Neural progenitor cell (in vitro differentiated cells): ENCODE measurements around the gene RS1.

Experiments
- EZH2 ChIP-seq: fragments of 200-600 bp; sonication (generic); IDR thresholded peaks from 2 replicates; pipeline ENCODE4 v1.6.1; 2017; ENCODE audit warnings: antibody characterized with exemption, mild to moderate bottlenecking, moderate library complexity
- TF ChIP-seq, protein P1 (sequence below): fragments of 200-600 bp; sonication (generic); IDR thresholded peaks from 2 replicates; pipeline ENCODE4 v1.5.1; 2017; ENCODE audit warnings: antibody characterized with exemption, mild to moderate bottlenecking

GRCh38 chrX:18650662-18651061 is 21.2 kb downstream of the RS1 start:
- no peak for TF ChIP-seq EZH2
- TF ChIP-seq, protein P1, sequence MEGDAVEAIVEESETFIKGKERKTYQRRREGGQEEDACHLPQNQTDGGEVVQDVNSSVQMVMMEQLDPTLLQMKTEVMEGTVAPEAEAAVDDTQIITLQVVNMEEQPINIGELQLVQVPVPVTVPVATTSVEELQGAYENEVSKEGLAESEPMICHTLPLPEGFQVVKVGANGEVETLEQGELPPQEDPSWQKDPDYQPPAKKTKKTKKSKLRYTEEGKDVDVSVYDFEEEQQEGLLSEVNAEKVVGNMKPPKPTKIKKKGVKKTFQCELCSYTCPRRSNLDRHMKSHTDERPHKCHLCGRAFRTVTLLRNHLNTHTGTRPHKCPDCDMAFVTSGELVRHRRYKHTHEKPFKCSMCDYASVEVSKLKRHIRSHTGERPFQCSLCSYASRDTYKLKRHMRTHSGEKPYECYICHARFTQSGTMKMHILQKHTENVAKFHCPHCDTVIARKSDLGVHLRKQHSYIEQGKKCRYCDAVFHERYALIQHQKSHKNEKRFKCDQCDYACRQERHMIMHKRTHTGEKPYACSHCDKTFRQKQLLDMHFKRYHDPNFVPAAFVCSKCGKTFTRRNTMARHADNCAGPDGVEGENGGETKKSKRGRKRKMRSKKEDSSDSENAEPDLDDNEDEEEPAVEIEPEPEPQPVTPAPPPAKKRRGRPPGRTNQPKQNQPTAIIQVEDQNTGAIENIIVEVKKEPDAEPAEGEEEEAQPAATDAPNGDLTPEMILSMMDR, result no peak
